HPDE6-E6E7 (cell line): ENCODE measurements around the gene SDS.
"Not testable (repeated sequence)": the region's sequence is repeated elsewhere in the genome, so short reads cannot be mapped to it uniquely, and the experiment has no call there.

ENCODE experiments used
- DNase-seq: peaks from one replicate; pipeline ENCODE4 v3.0.0; 2011; ENCODE audit warnings: missing footprints; ENCODE audit errors: extremely low spot score

Gene SDS

DNA sequence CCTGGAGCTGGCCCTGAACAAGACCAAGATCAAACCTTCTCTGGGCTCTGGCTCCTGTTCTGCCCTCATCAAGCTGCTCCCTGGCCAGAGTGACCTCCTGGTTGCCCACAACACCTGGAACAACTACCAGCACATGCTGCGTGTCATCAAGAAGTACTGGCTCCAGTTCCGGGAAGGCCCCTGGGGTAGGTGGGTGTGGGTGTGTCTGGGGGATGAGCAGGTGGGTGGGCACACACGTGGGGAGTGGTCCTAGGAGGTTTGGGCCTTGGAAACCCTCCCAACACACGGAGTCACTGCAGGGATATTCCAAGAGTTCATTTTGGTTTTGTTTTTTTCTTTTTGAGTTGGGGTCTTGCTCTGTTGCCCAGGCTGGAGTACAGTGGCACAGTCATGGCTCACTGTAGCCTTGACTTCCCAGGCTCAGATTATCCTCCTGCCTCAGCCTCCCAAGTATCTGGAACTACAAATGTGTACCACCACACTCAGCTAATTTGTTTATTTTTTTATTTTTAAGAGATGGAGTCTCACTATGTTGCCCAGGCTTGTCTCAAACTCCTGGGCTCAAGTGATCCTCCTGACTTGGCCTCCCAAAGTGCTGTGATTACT lies 28.8 kb downstream of the SDS start:
- no peak for DNase-seq

DNA sequence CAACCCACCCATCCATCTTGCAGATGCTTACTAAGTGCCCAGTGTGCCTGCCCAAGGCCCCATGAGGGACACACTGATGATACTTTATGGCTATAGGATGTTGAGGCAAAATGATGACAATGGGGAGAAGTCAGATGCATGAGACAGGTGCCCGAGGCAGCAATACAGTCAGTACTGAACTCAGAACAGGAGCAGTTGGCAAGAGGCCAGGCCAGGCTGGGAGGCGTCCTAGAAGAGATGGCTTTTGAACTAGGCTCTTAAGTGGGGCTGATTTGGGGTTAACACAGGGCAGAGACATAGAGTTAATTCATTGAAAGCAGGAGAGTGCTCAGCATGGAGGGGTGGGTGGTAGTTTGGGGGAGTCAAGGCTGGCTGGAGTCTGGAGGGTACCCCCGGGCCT lies 29.7 kb downstream of the SDS start:
- DNase-seq: no peak

DNA sequence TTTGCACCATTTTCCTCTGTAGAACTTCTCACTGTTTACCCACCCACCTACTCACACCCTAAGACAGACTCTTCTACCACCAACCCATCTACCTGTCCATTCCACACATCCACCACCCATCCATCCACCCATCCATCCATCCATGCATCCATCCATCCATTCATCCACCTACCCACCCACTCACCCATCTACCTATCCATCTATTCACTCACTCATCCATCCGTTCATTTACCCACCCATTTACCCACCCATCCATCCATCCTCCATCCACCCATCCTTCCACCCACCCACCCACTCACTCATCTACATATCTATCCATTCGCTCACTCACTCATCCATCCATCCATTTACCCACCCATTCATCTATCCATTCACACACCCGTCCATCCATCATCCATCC lies 30.2 kb downstream of the SDS start:
- no peak for DNase-seq

DNA sequence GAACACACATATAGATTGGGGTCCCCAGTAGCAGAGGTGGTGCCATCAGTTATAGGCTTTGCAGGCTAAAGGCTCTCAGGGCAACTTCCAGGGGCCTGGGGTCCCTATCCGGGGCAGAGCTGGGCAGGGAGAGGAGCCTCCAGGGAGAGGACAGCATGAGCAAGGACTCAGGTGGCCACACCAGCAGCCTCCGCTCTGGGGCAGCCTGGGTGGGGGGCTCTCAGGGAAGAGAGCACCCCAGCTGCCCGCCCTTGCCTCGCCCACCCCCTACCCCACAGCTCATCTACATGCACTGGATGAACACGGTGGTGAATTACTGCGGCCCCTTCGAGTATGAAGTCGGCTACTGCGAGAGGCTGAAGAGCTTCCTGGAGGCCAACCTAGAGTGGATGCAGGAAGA lies 31.3 kb downstream of the SDS start:
- DNase-seq: no peak

DNA sequence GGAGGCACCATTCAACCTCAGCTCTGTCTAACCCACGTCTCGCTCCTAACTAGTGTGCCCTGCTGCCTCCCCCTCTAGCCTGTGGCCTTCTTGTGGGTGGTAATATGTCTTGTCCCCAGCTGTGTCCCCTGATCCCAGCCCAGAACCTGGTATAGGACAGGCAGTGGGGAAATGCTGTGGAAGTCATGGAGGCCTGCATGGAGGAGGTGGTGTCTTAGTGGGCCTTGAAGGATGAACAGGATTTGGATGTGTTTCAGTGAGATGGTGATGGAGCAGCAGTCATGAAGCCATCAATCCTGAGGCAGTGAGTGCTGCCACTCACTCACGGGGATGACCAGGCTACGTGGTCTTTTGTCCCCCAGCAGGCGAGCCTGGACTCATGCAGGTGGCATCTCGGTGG lies 31.9 kb downstream of the SDS start:
- no peak for DNase-seq

DNA sequence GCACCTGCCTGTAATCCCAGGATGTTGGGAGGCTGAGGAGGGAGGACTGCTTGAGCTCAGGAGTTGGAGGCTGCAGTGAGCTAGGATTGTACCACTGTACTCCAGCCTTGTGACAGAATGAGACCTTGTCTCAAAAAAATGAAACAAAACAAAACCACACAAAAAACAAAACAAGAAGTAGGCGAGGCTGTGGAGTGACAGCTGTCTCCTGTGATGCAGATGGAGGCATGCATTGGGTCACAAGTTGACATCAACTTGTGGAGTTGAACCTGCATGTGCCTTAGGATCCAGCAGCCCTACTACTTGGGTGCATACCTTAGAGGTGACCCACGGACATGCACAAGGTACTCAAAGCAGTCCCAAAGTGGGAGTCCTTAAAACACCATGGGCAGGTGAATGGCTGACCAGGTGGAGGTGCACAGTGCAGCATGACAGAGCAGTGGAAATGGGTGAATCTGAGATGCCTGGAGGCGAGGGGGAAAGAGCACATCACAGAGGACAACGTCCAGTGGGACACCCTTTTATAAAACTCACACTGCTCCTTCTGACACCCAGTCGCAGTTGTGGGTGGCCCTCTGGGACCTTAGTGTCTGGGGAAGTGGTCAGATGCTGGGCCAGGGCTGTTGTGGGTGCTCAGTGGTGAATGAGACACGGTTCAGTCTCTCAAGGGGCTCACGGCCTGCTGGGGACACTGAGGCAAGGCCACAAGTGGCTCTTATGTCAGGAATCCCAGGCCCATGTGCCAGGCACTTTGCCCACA lies 32.6 kb downstream of the SDS start:
- DNase-seq: no peak

DNA sequence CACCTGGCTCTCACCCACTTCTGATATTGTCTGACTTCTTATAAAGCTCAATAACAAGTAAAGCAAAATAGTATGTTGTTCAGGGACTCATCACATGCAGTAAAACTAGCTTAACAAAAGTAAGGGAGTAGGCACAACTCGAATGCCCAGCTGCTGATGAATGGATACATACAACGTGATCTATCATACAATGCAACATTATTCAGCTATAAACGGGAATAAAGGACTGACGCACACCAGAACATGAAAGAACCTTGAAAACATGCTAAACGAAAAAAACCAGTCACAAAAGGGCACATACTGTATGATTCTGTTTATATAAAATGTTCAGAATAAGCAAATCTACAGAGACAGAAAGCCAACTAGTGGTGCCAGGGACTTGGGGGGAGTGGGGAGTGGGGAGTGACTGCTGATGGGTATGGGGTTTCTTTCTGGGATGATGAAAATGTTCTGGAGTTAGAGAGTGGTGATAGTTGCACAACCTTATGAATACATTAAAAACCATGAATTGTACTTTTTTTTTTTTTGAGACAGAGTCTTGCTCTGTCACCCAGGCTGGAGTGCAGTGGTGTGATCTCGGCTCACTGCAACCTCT lies 34.2 kb downstream of the SDS start:
- DNase-seq: no peak

DNA sequence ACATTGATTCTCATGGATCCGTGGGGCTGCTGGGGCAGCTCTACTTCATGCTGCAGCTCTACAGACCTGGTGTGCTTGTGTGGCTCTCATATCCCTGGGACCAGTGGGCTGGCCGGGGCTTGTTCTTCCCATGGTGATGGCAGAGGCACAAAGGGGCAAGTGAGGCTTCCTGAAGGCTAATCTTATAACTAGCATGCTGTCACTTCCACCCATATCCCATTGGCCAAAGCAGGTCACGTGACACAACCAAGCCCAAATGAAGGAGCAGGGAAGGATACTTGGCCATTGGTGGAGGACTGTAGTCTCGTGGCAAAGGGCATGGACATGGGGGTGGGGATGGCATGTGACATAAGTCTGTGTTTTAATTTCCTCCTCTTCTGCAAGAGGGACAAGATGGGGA lies 35.4 kb downstream of the SDS start:
- no peak for DNase-seq

DNA sequence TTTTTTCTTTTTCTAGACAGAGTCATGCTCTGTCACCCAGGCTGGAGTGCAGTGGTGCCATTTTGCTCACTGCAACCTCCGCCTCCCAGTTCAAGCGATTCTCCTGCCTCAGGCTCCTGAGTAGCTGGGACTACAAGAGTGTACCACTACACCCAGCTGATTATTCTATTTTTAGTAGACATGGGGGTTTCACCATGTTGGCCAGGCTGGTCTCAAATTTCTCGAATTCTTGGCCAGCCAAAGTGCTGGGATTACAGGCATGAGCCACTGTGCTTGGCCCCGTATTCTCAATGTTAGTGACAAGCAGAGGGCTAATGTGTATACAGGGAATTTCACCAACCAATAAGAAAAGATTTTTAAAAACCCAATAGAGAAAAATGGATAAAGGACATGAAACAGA lies 36.9 kb downstream of the SDS start:
- DNase-seq: no peak

DNA sequence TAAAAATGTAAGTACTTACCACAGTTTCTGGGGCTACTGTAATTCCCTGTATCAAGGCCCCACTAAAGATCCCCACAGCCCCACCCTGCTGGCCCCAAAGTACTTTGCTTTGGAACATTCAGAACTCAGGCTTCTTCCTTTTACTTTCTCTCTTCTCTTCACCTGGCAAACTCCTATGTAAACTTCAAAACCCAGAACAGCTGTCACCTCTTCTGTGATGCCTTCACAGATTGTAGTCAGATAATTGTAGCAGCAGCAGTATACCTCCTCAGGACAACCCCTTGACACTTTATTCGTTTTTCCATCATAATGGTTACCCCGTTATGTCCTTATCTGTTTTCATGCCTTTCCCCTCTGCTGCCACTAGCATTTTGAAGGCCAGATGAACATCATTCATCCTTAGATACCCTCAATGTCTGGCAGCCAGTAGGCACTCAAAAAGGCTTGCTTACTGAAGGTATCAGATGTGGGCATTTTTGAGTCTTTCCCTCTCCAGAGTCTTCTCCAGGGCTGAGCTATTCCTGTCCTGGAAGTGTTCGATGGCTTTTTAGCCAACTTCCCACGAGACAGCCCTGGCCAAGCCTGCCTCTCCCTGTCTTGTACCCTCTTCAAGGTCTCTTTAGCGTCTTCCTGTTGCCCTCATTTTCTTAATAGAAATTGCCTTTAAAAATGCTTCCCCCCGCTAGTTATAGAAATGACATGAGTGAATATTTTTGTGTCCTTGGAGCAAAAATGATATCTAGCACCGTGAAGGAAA lies 37.9 kb downstream of the SDS start:
- DNase-seq: no peak

DNA sequence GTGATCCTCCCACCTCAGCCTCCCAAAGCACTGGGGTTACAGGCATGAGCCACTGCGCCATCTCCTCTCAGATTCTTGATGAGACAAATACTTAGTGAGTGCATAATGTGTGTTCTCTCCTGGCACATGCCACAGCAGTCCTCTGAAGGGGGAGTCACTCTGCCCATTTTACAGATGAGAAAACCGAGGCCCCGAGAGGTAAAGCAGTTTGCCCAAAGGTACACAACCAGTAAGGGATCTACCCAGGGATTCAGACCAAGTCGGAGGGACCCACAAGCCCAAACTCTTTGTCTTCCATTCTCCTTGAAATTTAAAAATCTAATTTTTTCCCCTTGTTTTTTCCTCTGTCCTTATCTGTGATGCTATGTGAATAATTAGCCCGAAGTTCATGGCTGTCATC lies 39.0 kb downstream of the SDS start:
- DNase-seq: no peak

DNA sequence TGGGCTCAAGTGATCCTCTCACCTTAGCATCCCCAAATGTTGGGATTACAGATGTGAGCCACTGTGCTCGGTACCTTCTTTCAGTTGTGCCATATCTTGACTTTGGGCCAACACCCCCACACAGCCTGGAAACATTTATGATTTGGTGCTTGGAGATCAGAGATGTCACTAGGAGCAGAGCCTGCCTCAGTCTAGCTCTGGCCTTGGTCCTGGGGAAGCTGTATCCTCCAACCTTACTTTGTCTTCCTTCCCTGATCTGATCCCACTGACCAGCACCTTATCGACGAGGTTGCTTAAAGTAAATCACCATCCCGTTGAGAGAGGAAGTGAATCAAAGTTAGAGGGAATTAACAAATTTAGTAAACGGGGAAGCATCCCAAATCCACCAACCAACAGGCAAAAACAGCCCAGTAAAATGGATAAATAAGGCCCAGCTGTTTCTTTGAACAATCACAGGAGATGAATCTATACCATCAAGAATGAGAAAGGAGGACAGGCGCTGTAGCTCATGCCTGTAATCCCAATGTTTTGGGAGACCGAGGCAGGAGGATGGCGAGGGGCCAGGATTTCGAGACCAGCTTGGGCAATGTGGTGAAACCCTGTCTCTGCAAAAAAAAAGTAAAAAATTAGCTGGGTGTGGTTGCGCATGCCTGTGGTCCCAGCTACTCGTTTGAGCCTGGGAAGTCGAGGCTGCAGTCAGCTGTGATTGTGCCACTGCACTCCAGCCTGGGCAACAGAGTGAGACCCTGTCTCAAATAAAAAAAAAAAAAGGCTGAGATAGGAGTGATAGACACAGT lies 41.9 kb downstream of the SDS start:
- DNase-seq: no peak

DNA sequence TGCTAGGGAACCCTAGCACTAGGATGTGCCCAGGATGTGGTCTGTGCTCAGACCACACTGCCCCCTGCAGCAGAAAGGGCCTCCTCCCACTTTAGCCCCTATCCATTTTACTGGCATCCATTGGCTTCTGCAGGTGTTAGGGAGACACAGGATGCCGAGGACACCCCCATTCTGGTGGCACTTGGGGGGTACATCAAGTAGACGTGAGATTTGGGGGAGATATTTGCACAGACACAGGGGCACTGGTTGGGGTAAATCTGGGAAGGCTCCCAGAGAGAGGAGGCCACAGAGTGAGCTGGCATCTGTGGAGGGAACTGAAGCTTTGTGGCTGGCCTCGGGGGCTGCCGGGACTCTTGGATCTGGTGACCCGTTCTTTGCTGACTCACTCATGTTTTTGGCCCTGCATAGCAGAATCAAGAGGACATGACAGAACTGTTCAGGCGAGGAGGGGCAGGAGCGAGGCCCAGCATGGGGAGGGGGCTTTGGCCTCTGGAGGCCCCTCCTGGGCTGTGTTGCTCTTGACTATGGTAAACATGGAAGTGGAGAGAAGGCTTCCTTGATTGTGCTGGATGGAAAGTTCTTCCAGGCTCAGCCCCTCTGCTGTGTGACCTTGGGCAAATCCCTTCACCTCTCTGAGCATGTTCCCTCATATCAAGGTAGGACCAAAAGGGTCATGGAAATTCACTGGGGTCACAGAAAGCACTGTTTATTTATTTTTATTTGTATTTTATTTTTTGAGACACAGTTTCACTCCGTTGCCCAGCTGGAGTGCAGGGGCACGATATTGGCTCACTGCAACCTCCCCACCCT lies 43.5 kb downstream of the SDS start:
- DNase-seq: no peak

DNA sequence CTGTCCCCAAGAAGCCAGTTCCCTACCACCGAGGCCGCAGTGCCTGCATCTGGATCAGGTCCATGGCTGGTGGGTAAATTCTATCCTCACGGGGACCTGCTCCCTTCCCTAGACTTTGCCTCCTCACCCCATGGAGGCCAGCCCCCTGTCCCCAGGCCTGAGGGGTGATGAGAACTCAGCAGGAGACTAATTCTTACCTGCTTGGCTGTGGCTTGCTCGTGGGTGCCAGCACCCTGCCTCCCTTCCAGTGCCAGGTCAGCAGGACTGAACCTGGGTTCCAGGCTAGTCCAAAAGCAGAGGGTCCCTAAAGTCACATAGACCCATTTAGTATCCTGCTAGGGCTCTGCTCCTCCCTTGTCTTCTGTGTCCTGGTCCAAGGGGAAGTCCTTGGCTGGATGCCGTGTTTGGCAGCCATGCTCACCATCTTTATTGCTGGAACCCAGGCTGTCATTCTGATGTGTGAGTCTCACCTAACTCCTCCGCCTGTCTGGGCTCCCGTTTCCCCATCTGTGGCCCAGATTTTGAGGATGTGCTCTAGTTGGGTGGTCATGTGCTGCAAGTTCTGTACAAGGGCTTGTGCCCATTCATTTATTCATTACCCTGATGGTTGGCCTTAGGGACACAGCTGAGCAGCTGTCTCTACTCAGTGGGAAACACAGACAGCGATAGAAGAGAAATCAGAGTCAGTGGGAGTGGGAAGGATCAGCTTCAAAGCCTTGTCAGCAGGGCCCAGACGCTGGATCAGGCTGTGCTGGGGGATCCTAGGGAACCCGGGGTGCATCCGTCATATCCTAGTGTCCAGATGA lies 44.4 kb downstream of the SDS start:
- DNase-seq: no peak

DNA sequence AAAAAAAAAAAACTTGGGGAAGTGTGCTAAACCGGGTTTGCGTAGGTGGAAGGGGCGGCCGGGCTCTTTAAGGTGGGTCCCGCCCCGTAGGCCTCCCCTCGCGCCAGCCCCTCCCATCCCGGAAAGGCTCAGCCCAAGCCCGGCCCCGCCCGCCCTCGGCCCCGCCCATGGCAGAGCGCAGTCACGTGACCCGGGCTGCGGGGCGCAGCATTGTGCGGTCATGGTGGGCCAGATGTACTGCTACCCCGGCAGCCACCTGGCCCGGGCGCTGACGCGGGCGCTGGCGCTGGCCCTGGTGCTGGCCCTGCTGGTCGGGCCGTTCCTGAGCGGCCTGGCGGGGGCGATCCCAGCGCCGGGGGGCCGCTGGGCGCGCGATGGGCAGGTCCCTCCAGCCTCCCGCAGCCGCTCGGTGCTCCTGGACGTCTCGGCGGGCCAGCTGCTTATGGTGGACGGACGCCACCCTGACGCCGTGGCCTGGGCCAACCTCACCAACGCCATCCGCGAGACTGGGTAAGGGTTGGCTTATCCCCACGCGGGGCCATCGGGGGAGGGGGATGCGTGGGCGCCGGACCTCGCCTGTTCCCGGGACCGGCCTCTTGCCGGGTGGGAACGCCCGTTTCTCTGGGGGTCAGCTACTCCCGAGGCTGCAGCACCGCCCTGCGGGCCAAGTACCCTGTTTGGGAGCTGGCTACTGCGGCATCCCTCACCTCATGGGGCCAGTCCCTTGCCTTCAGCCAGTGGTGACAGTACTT lies 45.1 kb downstream of the SDS start, which contains the start of gene PLBD2:
Gene PLBD2, plus strand, starts transcription at position 207 of the 752 bp plus-strand sequence. Its CDS starts 14 bp downstream, at position 221.
- peak; percentile 92 for DNase-seq

DNA sequence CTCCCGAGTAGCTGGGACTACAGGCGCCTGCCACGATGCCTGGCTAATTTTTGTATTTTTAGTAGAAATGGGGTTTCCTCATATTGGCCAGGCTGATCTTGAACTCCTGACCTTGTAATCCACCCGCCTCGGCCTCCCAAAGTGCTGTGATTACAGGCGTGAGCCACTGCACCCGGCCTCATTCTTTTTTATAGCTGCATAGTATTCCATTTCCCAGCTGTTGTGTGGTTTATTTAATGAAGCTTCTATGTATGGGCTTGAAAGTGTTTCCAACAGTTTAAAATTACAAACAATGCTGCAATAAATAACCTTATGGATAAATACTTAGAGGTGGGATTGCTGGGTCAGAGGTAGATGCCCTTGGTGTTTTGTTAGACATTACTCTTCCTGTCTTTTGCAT lies 49.5 kb downstream of the SDS start:
- DNase-seq: not testable (repeated sequence)

DNA sequence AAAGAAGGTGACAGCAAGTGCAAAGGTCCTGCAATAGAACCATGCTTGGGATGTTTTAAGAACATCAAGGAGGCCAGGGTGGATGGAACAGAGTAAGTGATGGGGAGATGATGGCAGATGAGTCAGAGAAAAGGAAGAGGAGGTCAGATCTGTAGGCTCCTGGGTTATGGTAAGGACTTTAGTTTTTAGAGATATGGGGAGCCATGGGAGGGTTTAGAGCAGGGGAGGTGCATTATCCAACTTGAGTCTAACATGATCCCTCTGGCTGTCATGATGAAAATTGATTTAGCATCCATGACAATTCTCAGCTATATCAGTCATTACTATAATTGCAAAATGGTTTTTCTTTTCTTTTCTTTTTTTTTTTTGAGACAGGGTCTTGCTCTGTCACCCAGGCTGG lies 52.6 kb downstream of the SDS start:
- DNase-seq: no peak

DNA sequence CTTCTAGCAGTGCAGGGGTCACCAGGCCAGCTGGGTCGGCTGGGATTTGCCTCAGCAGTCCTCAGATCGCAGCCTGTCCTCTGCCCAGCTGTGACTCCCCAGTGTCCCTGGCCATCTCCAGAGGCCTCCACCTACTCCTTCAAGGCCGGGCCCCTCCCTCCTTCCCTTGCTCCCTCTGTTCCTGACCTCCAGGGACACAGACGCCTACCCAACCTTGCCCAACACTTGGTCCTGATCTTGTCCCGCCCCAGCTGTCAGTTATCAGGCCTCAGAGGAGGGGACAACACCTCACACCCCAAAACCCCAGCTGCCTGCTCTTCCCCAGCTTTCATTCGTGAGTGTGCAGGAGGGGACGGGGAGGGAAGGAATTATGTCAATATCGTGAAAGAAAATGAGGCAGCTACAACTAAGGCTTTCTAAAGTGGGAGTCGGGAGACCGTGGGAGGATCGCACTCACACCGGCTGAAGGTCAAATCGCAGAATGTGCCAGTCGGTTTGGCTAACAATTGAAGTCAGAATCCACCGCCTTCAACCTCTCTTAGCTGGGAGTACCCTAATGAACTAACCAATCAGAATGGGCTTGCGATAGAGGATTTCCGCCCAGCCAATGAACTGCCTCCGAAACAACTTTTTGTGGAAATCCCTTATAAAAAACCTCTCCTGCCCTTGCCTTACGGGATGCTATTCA lies 54.7 kb downstream of the SDS start:
- no peak for DNase-seq

DNA sequence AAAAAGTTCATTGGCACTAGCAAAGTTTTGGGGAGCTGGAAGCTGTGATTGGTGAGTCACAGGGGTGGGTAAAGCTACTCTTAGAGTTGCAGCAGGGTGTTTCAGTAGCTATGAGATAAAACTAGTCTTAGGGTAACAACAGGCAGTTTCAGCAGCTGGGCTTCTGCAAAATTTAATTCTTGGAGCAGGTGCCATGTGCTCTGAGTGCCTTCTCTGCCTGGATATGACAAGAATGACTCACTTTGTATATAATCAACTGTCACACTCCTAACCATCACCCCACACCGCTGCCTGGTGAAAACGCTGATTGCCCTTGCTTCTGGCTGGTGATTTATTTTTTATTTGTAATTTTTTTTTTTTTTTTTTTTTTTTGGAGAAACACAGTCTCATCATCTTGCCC lies 55.8 kb downstream of the SDS start:
- no peak for DNase-seq
